Hepatocyte (in vitro differentiated cells): Measurements from ENCODE around the gene MEOX2. TPM values are rescaled to one million over a fixed set of nuclear protein-coding genes. Genes with fewer than 3 reads are reported as not detected.

Experiments used
- DNase-seq: peaks from one replicate; pipeline ENCODE4 v3.0.0-alpha.2; 2016; ENCODE audit warnings: low spot score
- H2AFZ ChIP-seq: fragments of 200-600 bp; sonication (generic); 2 replicates; pipeline ENCODE4 v1.6.0; 2016; ENCODE audit warnings: antibody characterized with exemption, mild to moderate bottlenecking
- H3K27ac ChIP-seq: fragments of 200-600 bp; sonication (generic); 2 replicates; pipeline ENCODE4 v1.5.1; 2016; ENCODE audit warnings: mild to moderate bottlenecking
- H3K27me3 ChIP-seq: fragments of 200-600 bp; sonication (generic); 2 replicates; pipeline ENCODE4 v1.6.1; 2016
- H3K36me3 ChIP-seq: fragments of 200-600 bp; sonication (generic); replicated peaks from 2 replicates; pipeline ENCODE4 v1.5.1; 2016; ENCODE audit warnings: low read depth; ENCODE audit not compliant: insufficient read depth
- H3K4me1 ChIP-seq: fragments of 200-600 bp; sonication (generic); 2 replicates; pipeline ENCODE4 v1.5.1; 2016; ENCODE audit warnings: mild to moderate bottlenecking, moderate library complexity; ENCODE audit not compliant: insufficient read depth
- H3K4me2 ChIP-seq: fragments of 200-600 bp; sonication (generic); 2 replicates; pipeline ENCODE4 v1.6.0; 2016
- H3K4me3 ChIP-seq: fragments of 200-600 bp; sonication (generic); 2 replicates; pipeline ENCODE4 v1.5.1; 2016; ENCODE audit warnings: mild to moderate bottlenecking
- H3K79me2 ChIP-seq: fragments of 200-600 bp; sonication (generic); 2 replicates; pipeline ENCODE4 v1.6.0; 2017; ENCODE audit warnings: mild to moderate bottlenecking
- H3K9me2 ChIP-seq: fragments of 200-600 bp; sonication (generic); replicated peaks from 2 replicates; pipeline ENCODE4 v1.6.0; 2017; ENCODE audit warnings: mild to moderate bottlenecking; ENCODE audit not compliant: insufficient read depth
- H3K9me3 ChIP-seq: fragments of 200-600 bp; sonication (generic); 2 replicates; pipeline ENCODE4 v1.5.1; 2016; ENCODE audit warnings: low read depth, mild to moderate bottlenecking
- H4K20me1 ChIP-seq: fragments of 200-600 bp; sonication (generic); 2 replicates; pipeline ENCODE4 v1.6.0; 2016; ENCODE audit warnings: mild to moderate bottlenecking; ENCODE audit not compliant: insufficient read depth, poor library complexity, severe bottlenecking
- CTCF ChIP-seq: fragments of 200-600 bp; sonication (generic); IDR thresholded peaks from 2 replicates; pipeline ENCODE4 v1.5.1; 2016; ENCODE audit warnings: antibody characterized with exemption, mild to moderate bottlenecking; ENCODE audit not compliant: poor library complexity
- EZH2 ChIP-seq: fragments of 200-600 bp; sonication (generic); IDR thresholded peaks from 2 replicates; pipeline ENCODE4 v1.6.1; 2016; ENCODE audit warnings: antibody characterized with exemption, mild to moderate bottlenecking, borderline replicate concordance
- EZH2phosphoT487 ChIP-seq: fragments of 200-600 bp; sonication (generic); IDR thresholded peaks from one replicate; pipeline ENCODE4 v1.6.1; 2018; ENCODE audit warnings: antibody characterized with exemption, mild to moderate bottlenecking, low read depth, moderate library complexity; ENCODE audit not compliant: unreplicated experiment, severe bottlenecking
- WGBS: methylation state at CpG from one replicate; pipeline ENCODE4 v1.1.6; 2016; ENCODE audit warnings: low lambda C conversion rate; ENCODE audit errors: missing lambda C conversion rate; 5-methylcytosine and 5-hydroxymethylcytosine counted together
- polyA plus RNA-seq: library from polyadenylated mRNA; unstranded; fragments of >200 nt; fragmentation: Nextera tagmentation; extraction: Ambion mirVana; gene quantifications from 2 replicates; pipeline ENCODE4 v1.2.1, GENCODE V29; 2016
- total RNA-seq: library from RNA; depleted of rRNA; stranded (reverse); fragments of >200 nt; gene quantifications from 2 replicates; pipeline ENCODE4 v1.2.3, GENCODE V29; 2014

MEOX2 gene
- total and polyA plus RNA-seq, 2 experiments from 2014 or later: 1.3 to 2.0 TPM

DNA sequence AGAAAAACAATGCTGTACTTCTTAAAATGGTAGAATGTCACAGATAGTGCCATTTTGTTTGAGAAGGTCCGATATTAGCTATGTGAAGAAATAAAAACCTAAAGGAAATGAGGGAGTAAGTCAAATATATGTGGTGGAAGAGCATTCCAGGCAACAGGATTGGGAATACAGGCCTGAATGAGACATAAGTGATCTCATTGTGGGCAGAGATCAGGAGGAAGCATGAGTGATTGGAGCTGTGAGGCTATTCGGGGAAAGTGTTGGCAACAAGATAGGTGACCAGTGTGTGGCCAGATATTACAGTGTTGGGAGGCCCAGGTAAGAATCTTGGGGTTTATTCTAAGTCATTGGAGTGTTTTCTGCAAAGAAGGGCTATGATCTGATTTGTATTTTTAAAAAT lies 83.4 kb downstream of the MEOX2 start:
- no peaks in the 10 kb centered on the region for H4K20me1 ChIP-seq
- 50% methylated on average over 2 of the region's 2 CpGs for WGBS
- H3K79me2 ChIP-seq: no peaks in the 10 kb centered on the region
- H3K27me3 ChIP-seq: no peaks in the 10 kb centered on the region
- no peak overlapping the region for H3K27ac ChIP-seq
- H3K9me3 ChIP-seq: no peaks in the 10 kb centered on the region
- H2AFZ ChIP-seq: no peak overlapping the region
- H3K4me1 ChIP-seq: peaks cover under 1% of the 10 kb centered on the region
- no peak for DNase-seq
- no peaks in the 10 kb centered on the region for H3K36me3 ChIP-seq
- no peak overlapping the region for H3K4me2 ChIP-seq
- no peak overlapping the region for H3K4me3 ChIP-seq
- TF ChIP-seq CTCF (no peak), EZH2 (no peak), EZH2phosphoT487 (no peak)
- H3K9me2 ChIP-seq: no peaks in the 10 kb centered on the region

- H3K4me3 ChIP-seq: no peak overlapping the region
- no peak overlapping the region for H3K27ac ChIP-seq
- TF ChIP-seq EZH2phosphoT487 (no peak), EZH2 (no peak), CTCF (no peak)
- DNase-seq: peak; percentile 8
- 36% methylated on average over 1 of the region's 1 CpG for WGBS
- no peaks in the 10 kb centered on the region for H3K9me2 ChIP-seq
- H3K36me3 ChIP-seq: no peaks in the 10 kb centered on the region
- no peaks in the 10 kb centered on the region for H3K4me1 ChIP-seq
- no peaks in the 10 kb centered on the region for H3K9me3 ChIP-seq
- H2AFZ ChIP-seq: no peak overlapping the region
- H4K20me1 ChIP-seq: no peaks in the 10 kb centered on the region
- H3K27me3 ChIP-seq: no peaks in the 10 kb centered on the region
- no peaks in the 10 kb centered on the region for H3K79me2 ChIP-seq
- H3K4me2 ChIP-seq: no peak overlapping the region
Measured at GRCh38 chr7:15602236-15602635, 84.2 kb downstream of the MEOX2 start.

- DNase-seq: no peak
- WGBS: 78% methylated on average over 1 of the region's 1 CpG
Measured at GRCh38 chr7:15601175-15601574, 85.3 kb downstream of the MEOX2 start.

More at GRCh38 chr7:15601175-15601574, 85.3 kb downstream of the MEOX2 start:
- H3K79me2 ChIP-seq: no peaks in the 10 kb centered on the region
- TF ChIP-seq CTCF: no peak
- TF ChIP-seq EZH2: no peak
- no peak for TF ChIP-seq EZH2phosphoT487
- no peaks in the 10 kb centered on the region for H3K27me3 ChIP-seq
- H3K4me1 ChIP-seq: no peaks in the 10 kb centered on the region
- H3K27ac ChIP-seq: no peak overlapping the region
- H3K9me3 ChIP-seq: no peaks in the 10 kb centered on the region
- H3K36me3 ChIP-seq: no peaks in the 10 kb centered on the region
- H2AFZ ChIP-seq: no peak overlapping the region
- no peaks in the 10 kb centered on the region for H4K20me1 ChIP-seq
- H3K4me2 ChIP-seq: no peak overlapping the region
- no peaks in the 10 kb centered on the region for H3K9me2 ChIP-seq
- H3K4me3 ChIP-seq: no peak overlapping the region
